Neural progenitor cell (in vitro differentiated cells): ENCODE measurements around the gene ATP6V0D1.

Experiments
- CTCF ChIP-seq: fragments of 200-600 bp; sonication (generic); IDR thresholded peaks from 2 replicates; pipeline ENCODE4 v1.5.1; 2017; ENCODE audit warnings: antibody characterized with exemption, mild to moderate bottlenecking
- EZH2 ChIP-seq: fragments of 200-600 bp; sonication (generic); IDR thresholded peaks from 2 replicates; pipeline ENCODE4 v1.6.1; 2017; ENCODE audit warnings: antibody characterized with exemption, mild to moderate bottlenecking, moderate library complexity
- EZH2phosphoT487 ChIP-seq: fragments of 200-600 bp; sonication (generic); IDR thresholded peaks from 2 replicates; pipeline ENCODE4 v1.6.1; 2017; ENCODE audit warnings: antibody characterized with exemption

- TF ChIP-seq CTCF, result no peak
- no peak for TF ChIP-seq EZH2phosphoT487
- no peak for TF ChIP-seq EZH2
Observed at GRCh38 chr16:67529582-67530012, 48.6 kb upstream of the ATP6V0D1 start.
